Fibroblast of the conjunctiva (primary cell): ENCODE data around the gene TRERF1.
"Not testable (repeated sequence)": the region's sequence is repeated elsewhere in the genome, so short reads cannot be mapped to it uniquely, and the experiment has no call there.

Experiments
- DNase-seq: peaks from one replicate; pipeline ENCODE4 v3.0.0-alpha.2; 2010; ENCODE audit warnings: low read depth

The TRERF1 gene

GRCh38 chr6:42451333-42452170 is at the start of gene TRERF1:
TSS of gene TRERF1 (minus strand) at chr6:42451926. CDS start at chr6:42269590, 182,336 bp downstream.
- peak; percentile 59 for DNase-seq

DNA sequence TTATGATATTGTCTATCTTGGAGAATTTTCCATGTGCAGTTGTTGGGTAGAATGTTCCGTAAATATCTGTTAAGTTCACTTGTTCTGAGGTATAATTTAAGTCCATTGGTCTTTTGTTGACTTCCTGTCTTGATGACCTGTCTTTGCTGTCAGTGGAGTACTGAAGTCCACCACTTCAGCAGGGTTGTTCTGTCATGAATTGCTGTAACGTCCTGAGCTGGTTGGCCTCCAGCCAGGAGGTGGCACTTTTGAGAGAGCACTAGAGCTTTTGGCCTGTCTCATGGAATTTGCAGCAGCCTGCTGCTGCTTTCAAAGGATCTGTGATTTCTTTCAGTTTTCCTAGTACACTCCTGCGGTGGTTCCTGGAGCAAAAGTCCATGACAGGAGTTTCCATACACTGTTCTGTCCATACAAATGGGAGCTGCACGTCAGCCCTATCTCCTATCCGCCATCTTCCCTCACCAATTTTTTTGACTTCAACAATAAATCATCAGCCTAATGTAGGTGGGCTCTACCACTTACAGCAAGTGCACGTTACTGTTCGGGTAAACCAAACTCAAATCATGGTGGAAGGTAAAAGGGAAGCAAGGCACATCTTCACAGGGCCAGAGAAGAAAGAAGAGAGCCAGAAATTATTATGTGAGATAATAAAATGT is 46.9 kb upstream of the TRERF1 start:
- DNase-seq: no peak

DNA sequence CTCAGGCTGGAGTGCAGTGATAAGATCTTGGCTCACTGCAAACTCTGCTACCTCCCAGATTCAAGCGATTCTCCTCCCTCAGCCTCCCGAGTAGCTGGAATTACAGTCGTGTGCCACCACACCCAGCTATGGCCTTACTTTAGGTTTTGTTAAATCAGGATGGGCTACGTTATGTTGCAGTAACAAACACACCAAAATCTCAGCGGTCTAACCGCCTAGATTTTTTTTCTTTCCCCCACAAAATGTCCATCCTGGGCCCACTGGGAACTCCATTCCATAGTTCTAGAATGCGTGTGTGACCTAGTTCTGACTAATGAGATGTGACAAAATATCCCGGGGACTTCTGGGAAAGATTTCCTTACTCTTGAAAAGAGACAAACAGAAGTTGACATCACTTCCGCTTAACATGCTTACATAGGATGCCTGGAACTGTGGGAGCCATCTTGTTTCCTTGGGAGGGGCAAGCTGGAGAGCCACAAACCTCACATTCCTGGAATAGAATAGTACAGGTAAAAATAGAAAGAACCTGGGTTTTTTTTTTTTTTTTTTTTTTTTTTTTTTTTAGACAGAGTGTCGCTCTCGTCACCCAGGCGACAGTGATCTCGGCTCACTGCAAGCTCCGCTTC is 42.3 kb upstream of the TRERF1 start:
- no peak for DNase-seq

- no peak for DNase-seq
These were observed 36.4 kb upstream of the TRERF1 start for GRCh38 chr6:42488129-42488528.

DNA sequence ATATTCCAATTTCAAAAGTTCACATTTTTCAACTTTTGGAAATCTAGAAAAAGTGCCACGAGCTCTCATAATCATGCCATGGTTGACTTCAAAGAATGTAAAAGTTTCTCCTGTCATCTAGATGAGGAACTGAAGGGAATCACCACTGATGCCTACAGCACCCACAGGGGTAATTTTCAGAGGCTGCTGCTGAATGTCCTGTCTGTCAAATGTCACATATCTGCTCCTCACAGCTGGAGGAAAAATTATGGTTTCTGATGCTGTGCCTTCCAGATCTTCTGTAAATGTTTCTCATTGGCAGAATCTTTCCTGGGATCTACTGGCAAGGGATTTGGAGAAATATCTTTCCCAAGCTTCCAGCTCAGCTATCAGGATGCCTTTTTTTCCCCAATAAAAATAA is 32.5 kb upstream of the TRERF1 start:
- DNase-seq: no peak

- no peak for DNase-seq
These were observed 30.4 kb upstream of the TRERF1 start for GRCh38 chr6:42482174-42482573.

DNA sequence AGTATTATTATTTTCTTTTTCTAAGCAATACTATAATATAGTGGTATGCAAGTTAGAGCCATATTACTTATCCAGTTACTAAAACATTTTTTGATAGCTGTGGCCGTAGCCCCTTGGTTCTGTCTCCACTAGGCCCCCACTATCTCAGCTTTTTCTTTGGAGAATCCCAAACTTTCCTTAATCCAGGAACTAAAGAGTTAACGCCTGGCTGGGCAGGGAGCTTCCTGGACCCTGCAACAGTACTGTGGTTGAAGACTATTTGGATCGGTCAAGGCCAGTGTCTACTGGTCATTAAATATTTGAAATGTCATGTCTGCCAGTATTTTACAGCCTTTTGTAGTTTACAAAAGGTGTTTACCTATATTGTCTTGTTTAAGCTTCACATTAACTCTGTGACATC is 20.0 kb upstream of the TRERF1 start:
- no peak for DNase-seq

DNA sequence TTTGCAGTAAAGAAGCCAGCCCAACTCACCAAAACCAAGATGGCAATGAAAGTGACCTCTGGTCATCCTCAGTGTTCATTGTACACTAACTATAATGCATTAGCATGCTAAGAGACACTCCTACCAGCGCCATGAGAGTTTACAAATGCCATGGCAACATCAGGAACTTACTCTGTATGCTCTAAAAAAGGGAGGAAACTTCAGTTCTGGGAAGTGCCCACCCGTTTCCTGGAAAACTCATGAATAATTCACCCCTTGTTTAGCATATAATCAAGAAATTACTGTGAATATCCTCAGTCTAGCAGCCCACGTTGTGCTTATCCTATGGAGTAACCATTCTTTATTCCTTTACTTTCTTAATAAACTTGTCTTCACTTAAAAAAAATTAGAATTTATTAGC is 19.4 kb upstream of the TRERF1 start:
- DNase-seq: no peak

DNA sequence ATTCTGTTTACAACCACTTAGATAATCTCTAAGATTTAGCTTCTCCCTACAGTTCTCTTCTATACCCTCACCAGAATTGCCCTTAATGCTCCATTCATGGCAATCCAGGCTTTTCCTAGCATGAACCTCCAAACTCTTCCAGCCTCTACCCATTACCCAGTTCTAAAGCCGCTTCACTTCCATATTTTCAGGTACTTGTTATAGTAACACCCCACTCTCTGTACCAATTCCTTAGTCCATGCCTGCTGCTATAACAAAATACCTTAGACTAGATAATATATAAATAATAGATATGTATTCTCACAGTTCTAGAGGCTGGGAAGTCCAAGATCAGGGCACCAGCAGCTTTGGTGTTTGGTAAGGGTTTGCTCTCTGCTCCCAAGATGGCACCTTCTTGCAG is 16.5 kb upstream of the TRERF1 start:
- DNase-seq: no peak

- no peak for DNase-seq
These were observed 15.9 kb upstream of the TRERF1 start for GRCh38 chr6:42467651-42468050.

- not testable (repeated sequence) for DNase-seq
These were observed 14.7 kb upstream of the TRERF1 start for GRCh38 chr6:42466470-42466869.

DNA sequence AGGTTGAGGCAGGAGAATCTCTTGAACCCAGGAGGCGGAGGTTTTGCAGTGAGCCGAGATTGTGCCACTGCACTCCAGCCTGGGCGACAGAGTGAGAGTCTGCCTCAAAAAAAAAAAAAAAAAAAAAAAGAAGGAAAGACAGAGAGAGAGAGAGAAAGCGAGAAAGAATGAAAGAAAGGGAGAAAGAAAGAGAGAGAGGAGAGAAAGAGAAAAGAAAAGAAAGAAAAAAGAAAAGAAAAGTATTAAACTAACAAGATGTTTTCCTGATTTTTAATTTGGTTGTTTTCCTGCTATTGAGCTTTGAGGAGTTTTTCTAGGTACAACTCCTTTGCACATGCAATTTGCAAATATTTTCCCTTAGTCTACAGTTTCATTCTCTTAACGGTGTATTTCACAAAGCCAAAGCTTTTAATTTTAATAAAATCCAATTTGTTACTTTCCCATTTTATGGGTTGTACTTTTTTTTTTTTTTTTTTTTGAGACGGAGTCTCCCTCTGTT is 10.8 kb upstream of the TRERF1 start:
- no peak for DNase-seq

GRCh38 chr6:42460883-42461282 is 9.2 kb upstream of the TRERF1 start:
- no peak for DNase-seq

- no peak for DNase-seq
These were observed 8.2 kb upstream of the TRERF1 start for GRCh38 chr6:42459888-42460287.

- no peak for DNase-seq
These were observed 2.7 kb upstream of the TRERF1 start for GRCh38 chr6:42454428-42454791.

- no peak for DNase-seq
These were observed 2.1 kb upstream of the TRERF1 start for GRCh38 chr6:42453654-42454427.

GRCh38 chr6:42453031-42453653 is 1.4 kb upstream of the TRERF1 start:
- peak; percentile 81 for DNase-seq

DNA sequence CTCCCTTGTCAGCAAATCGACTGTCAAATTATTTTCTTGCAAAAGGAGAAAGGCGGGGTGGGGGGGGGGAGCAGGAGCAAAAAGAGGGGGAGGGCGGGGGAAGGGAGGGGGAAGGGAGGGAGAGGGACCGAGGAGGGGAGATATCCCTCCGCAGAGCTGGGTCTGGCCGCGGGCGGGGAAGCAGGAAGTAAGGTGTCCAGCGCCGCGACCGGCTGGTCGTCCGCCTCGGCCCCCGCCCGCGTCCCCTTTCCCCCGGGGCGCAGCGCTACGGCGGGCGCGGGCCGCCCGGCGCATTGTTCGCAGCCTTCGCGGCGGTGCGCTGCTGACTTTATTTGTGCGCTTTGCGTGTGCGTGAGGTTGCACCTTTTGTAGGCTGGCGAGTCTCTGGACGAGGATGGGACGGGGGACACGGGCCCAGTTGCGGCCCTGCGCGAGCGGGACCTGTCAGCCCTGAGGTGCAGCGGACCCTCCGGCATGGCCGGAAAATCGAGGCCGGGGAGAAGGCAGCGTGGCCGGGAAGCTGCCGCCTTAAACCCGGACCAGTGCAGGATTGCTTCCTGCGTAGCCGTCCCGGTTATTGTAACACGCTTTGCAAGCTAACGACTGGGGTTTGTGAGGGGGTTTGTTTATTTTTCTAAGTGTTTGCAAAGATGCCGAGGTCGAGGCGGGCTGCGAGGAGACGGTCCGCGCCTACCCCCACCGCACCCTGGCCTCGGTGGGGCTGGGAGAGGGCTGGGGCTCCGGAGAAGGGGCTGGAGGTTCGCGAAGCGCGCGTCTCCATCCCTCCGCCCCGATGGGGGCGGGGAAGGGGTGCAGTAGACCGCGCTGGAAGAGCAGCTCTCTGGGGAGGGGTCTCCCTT is 675 bp upstream of the TRERF1 start:
- DNase-seq: peak; percentile 55

DNA sequence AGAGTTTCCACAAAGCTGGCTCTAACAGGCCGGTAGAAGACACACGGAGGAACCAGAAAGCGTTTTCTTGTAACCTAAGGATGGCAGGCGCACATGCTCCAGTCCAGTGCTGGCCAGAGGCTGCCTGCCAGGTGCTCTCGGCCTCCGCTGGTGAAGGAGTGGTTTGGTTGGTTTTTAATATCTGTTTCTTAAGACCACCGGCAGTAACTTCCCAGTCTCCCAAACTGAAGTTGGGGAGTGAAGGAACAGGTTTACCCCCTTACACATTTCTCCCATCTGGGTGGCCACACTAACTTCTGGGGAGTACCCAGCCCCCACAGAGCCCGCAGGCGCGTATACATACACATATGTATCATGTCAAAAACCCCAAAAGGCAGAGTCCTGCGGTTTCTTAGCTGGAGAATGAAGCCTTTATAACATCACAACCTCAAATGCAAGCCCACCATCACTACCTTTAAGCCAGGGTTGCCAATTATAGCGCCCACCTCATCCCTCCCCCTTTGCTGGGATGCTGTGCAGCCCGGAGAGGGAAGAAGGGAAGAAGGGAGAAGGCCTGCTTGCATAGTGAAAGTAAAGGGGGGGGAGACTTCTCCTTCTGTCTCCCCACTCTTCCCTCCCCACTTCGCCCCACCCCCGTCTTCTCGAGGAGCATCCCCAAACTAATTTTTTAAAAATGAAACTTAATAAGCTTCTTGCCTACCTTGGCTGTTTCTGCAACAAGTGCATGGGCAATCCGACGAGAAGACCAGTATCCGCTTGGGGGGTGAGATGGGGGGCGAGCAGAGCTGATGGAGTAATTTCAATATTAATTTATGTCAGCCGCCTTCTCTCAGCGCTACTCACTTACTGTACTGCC is 1.0 kb downstream of the TRERF1 start:
- DNase-seq: no peak
